Measurements from ENCODE around the gene KLC1.
A peak's percentile ranks its signal among the peaks of the same experiment; 100 is the strongest.

Gene KLC1

GRCh38 chr14:103702497-103703432 lies 73.8 kb downstream of the KLC1 start:
- no peak for DNase-seq (ENCODE audit: low read depth in 2 of 2, low spot score in 1 of 2)

DNA sequence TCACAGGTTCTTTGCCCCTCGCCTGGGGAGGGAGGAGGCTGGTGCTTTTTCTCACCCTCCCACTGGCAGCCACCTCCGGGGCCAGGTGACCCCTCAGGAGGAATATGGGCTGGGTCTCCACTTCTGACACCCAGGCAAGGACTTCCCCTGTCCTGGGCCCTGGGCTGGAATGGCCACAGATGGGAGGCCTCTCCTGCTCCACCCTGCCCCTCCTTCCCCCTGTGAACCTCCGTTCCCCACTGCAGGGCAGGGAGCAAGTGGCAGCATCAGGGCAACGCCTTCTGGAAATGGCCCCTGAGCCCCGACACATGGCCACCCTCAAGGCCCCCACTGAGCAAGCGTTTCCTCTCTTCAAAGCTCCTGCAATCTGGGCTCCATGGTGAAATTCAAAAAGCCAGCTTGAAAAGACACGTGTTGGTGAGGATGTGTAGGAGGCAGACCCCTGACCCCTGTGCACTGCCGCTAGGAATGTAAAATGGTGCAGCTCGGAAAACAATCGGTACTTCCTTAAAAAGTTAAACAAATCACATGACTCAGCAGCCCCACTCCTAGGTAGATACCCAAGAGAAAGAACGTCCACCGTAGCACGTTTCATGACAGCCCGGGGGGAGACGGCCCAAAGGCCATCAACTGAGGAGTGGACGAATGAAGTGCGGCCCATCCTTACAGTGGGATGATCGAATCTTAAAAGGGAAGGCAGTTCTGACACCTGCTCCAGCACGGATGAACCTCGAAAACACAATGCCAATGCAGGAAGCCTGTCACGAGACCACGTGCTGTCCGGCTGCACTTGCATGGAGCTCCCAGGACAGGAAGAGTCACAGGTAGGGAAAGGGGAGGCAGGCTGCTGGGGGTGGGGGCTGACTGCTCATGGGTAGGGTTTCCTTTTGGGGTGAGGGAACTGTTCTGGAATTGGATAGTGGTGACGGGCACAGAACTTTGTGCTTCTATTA lies 74.7 kb downstream of the KLC1 start:
- DNase-seq (ENCODE audit: low read depth in 2 of 2, low spot score in 1 of 2): no peak

- no peak for DNase-seq (ENCODE audit: low read depth in 2 of 2, low spot score in 1 of 2)
These were observed 75.7 kb downstream of the KLC1 start for GRCh38 chr14:103704708-103705107.

- DNase-seq (ENCODE audit: low read depth in 2 of 2, low spot score in 1 of 2): no peak
These were observed 76.1 kb downstream of the KLC1 start for GRCh38 chr14:103705118-103705503.

DNA sequence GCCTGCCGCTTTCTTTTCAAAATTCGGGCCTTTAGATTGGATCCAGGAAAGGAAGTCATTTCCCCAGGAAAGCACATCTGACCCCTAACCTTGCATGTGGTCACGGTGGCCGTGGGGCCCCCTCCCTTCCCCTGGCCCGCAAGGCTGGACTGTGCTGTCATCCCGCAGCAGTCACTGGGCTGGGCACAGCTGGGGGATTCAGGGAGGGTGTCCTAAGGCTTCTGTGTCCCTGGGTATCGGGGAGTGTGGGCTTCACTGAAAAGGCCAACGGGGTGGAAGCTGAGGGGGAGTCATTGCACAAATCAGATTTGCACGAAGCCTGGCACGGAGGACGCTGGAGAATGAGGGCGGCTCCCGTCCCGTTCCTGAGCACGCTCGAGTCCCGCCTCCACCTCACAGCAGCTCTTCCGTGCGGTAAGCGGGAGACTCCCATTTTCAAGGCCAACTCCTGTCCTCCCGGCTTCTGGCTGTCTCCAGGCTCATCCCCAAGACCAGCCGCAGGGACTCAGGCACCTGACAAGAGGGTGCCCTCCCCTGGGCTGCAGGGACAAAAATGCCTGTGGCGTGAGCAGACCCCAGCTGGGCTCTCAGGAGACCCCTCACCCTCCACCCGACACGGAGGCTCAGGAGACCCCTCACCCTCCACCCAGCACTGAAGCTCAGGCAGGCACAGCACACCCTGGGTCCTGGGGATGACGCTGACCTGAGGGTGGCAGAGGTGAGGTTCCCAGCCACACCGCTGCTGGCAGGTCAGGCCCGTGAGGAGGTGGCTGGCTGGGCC lies 76.7 kb downstream of the KLC1 start:
- DNase-seq (ENCODE audit: low read depth in 2 of 2, low spot score in 1 of 2): no peak

- DNase-seq (ENCODE audit: low read depth in 2 of 2, low spot score in 1 of 2): no peak
These were observed 77.7 kb downstream of the KLC1 start for GRCh38 chr14:103706551-103707328.

GRCh38 chr14:103707329-103708263 lies 78.6 kb downstream of the KLC1 start:
- DNase-seq (ENCODE audit: low read depth in 2 of 2, low spot score in 1 of 2): no peak

GRCh38 chr14:103708750-103709187 lies 79.8 kb downstream of the KLC1 start:
- DNase-seq (ENCODE audit: low read depth in 2 of 2, low spot score in 1 of 2): no peak

GRCh38 chr14:103709814-103710213 lies 80.8 kb downstream of the KLC1 start:
- DNase-seq (ENCODE audit: low read depth in 2 of 2, low spot score in 1 of 2): no peak

GRCh38 chr14:103710771-103711377 lies 81.9 kb downstream of the KLC1 start:
- no peak for DNase-seq (ENCODE audit: low read depth in 2 of 2, low spot score in 1 of 2)

GRCh38 chr14:103711516-103712431 lies 82.8 kb downstream of the KLC1 start:
- DNase-seq (ENCODE audit: low read depth in 2 of 2, low spot score in 1 of 2): no peak

DNA sequence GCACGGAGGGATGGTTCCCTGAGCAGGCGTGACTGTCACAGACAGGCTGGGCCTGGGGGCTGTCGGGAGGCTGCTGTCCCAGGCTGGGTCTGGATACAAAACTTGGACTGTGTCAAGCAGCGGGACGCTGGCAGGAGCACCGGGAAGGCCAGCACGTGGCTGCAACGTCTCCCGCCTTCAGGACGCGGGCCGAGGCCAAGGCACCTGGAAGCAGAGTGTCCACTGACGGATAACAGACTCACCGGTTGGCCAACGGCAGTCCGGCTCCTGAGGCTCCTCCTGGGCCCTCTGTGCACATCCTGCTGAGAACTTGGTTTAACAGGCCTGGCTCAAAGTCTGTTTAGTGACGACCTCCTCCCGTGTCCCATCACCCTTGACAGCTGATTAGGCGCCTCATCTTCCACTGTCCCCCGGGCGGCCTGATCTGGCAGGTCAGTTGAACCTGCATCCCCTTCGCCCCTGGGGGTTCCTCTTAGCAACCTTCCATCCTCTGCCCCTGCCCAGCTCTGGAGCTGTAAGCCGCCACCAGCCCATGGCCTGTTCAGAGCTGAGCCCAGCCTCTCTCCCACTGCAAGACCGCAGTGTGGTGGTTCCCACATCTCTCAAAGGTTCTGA lies 83.7 kb downstream of the KLC1 start:
- DNase-seq (ENCODE audit: low read depth in 2 of 2, low spot score in 1 of 2): no peak

DNA sequence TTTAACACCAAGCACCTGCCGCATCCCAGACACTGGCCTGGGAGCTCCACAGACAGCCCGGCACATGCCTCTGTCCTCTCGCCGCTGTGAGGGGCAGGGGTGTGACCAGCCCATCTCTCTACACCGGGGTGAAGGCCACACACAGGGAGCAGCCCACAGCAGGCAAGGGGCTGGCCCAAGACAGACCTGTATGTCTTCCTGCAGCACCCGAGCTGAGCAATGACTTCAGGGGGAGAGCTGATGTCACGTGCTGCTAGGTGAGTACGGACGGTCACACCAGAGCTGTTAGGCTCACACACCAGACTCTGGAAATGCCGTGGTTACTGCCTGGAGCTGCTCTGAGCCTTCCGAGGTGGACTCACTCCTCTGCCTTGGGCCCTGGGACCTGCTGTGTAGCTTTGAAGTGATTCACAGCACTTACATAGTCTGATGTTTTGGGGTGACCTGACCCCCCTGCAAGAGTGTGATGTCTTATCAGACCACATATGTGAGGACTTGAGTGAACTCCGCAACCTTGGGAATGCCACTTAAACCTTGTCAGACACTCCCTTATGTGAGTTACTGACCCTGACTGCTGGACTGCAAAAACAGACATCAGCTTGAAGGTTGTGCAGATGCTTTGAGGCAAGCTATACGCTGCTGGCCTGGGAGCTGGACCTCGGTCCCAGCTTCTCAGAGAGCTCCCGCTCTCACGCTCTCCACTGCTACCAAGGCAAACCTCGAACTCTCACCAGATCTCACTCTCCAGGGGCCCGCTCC lies 84.5 kb downstream of the KLC1 start:
- DNase-seq (ENCODE audit: low read depth in 2 of 2, low spot score in 1 of 2): no peak

DNA sequence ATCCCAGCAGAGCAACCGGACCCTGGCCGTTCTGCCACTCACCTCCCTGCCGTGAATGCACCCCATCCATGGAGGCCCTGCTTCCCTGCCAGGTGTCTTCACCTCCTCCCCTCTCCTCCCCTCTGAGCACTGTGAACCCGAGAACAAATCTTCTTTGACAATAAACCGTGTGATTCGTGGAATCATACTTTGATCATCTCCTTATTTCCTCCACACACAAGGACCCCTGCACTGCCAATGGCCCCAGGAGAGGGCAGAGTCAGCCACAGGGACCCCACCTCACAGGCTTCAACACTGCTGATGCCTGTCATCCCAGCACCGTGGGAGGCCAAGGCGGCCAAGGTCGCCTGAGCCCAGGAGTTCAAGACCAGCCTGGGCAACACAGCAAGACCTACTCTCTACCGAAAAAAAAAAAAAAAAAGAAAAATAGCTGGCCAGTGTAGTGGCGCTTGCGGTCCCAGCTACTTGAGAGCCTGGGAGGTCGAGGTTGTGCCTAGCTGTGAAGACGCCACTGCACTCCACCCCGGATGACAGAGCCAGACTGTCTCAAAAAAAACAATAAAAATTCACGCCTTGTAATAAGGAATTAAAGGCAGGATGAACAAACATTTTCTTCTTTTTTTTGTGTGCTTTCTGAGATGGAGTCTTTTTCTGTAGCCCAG lies 85.2 kb downstream of the KLC1 start:
- DNase-seq (ENCODE audit: low read depth in 2 of 2, low spot score in 1 of 2): no peak

DNA sequence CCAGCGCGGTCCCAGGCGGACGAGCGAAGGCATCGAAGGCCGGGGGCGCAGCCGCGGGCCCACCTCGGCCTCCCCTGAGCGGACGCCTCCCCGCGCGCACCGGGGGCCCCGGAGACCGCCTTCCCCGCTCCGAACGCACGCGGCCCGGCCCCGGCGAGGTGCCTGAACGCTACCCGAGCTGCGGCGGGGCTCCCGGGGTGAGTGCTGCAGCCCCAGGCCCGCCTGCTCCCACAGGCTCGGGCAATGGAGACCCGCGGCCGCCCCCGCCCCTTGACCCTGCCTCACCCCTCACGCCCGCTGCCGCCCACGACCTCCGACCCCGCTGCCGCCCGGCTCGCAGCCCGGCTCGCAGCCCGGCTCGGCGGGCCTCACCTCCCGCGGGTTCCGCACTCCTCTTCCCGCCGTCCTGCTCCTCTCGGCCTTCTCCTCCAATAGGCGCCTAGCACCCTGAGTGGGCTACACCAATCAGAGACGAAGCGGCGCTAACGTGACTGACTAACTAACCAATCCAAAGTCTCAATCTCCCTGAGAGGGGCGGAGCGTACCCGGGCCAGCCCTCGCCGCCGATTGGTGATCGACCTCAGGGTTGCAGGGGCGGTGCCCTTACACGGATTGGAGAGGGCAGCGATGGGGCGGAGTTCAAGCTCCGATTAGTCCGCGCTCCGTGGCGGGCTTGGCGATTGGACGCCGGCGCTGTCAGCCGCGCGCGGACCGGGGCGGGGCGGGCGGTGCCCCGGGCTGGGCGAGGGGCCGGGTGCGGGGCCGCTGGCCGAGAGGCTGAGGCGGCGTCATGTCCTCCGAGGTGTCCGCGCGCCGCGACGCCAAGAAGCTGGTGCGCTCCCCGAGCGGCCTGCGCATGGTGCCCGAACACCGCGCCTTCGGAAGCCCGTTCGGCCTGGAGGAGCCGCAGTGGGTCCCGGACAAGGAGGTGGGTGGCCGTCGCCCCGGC lies 86.3 kb downstream of the KLC1 start, which contains the start of the genes XRCC3 and ZFYVE21:
Gene XRCC3 (minus strand): TSS at position 400 of the 949 bp plus-strand sequence. CDS start 4,364 bp downstream, outside the sequence.
Gene ZFYVE21 (plus strand): TSS at position 759 of the 949 bp plus-strand sequence. CDS start 32 bp downstream, at position 791.
- DNase-seq (ENCODE audit: low read depth in 2 of 2, low spot score in 1 of 2): peak; percentile 99
